Measurements from ENCODE around the gene HOTAIR. TPM values are rescaled to one million over a fixed set of nuclear protein-coding genes. Genes with fewer than 3 reads are reported as not detected.

Gene HOTAIR
- 7.6 TPM for polyA plus RNA-seq (ENCODE audit: insufficient read length)

GRCh38 chr12:53974084-53975063, at the start of gene HOTAIR:
TSS of gene HOTAIR (minus strand) at chr12:53974954.
- DNase-seq = peak; percentile 80

GRCh38 chr12:54024127-54024526, 49.4 kb upstream of the HOTAIR start:
- no peak for DNase-seq

GRCh38 chr12:54022960-54023884, 48.5 kb upstream of the HOTAIR start:
- no peak for DNase-seq

- DNase-seq = no peak
These were observed 46.8 kb upstream of the HOTAIR start for GRCh38 chr12:54021432-54022013.

- no peak for DNase-seq
These were observed 46.0 kb upstream of the HOTAIR start for GRCh38 chr12:54020591-54021405.

GRCh38 chr12:54019924-54020590, 45.3 kb upstream of the HOTAIR start:
- no peak for DNase-seq

- no peak for DNase-seq
These were observed 44.5 kb upstream of the HOTAIR start for GRCh38 chr12:54019091-54019811.

GRCh38 chr12:54018468-54018984, 43.8 kb upstream of the HOTAIR start:
- no peak for DNase-seq

GRCh38 chr12:54017878-54018467, 43.2 kb upstream of the HOTAIR start:
- DNase-seq = peak; percentile 92

- no peak for DNase-seq
These were observed 42.5 kb upstream of the HOTAIR start for GRCh38 chr12:54017027-54017788.

- peak; percentile 81 for DNase-seq
These were observed 41.8 kb upstream of the HOTAIR start for GRCh38 chr12:54016478-54016964.

GRCh38 chr12:54016051-54016450, 41.3 kb upstream of the HOTAIR start:
- no peak for DNase-seq

GRCh38 chr12:54015018-54015931, 40.5 kb upstream of the HOTAIR start:
- no peak for DNase-seq

- DNase-seq = no peak
These were observed 39.7 kb upstream of the HOTAIR start for GRCh38 chr12:54014377-54015017.

- DNase-seq = no peak
These were observed 38.1 kb upstream of the HOTAIR start for GRCh38 chr12:54012631-54013409.
